Adrenal gland (tissue), 5 donors: ENCODE results near the gene BCL7A.

Experiments
- CTCF ChIP-seq, 6 experiments: fragments of 450-650 bp in 4 of 6; fragments of 200-600 bp in 2 of 6; sonication (generic) in 1 of 6; IDR thresholded peaks; 1 replicate in 5 of 6; 2 replicates in 1 of 6; pipeline versions ENCODE4 v1.5.1 to v1.8.0; 2016 to 2021; ENCODE audit warnings: antibody characterized with exemption in 6 of 6, mild to moderate bottlenecking in 2 of 6, moderate library complexity in 1 of 6
- POLR2A ChIP-seq, 2 donors: fragments of 450-650 bp; IDR thresholded peaks; one replicate each; pipeline ENCODE4 v1.6.1; 2017; ENCODE audit warnings: antibody characterized with exemption in 2 of 2, mild to moderate bottlenecking in 2 of 2, moderate library complexity in 1 of 2
- donor health status: DM: no; HTN: no; CAD: no.

GRCh38 chr12:122018457-122018856, 3.2 kb upstream of the BCL7A start:
- TF ChIP-seq CTCF (IDR thresholded peaks at IDR 0.05) (no peak), POLR2A (IDR thresholded peaks at IDR 0.05) (no peak)
